Hair follicle dermal papilla cell (primary cell): ENCODE results near the gene CD274. TPM values are rescaled to one million over a fixed set of nuclear protein-coding genes. Genes with fewer than 3 reads are reported as not detected.

Experiments used
- total RNA-seq: library from RNA; depleted of rRNA; stranded (reverse); fragments of >200 nt; gene quantifications from 2 replicates; pipeline ENCODE4 v1.2.3, GENCODE V29; 2012

The CD274 gene
- total RNA-seq, result 2.9 and 4.5 TPM in 2 replicates

GRCh38 chr9:5450359-5451091, at the start of gene CD274:
TSS of gene CD274 (plus strand) at chr9:5450542. CDS start at chr9:5456114, 5,572 bp downstream.

GRCh38 chr9:5437254-5438216, 12.8 kb upstream of the CD274 start, which contains the start of gene PLGRKT:
TSS of gene PLGRKT (minus strand) at chr9:5437925. CDS start at chr9:5431977, 5,948 bp downstream.

DNA sequence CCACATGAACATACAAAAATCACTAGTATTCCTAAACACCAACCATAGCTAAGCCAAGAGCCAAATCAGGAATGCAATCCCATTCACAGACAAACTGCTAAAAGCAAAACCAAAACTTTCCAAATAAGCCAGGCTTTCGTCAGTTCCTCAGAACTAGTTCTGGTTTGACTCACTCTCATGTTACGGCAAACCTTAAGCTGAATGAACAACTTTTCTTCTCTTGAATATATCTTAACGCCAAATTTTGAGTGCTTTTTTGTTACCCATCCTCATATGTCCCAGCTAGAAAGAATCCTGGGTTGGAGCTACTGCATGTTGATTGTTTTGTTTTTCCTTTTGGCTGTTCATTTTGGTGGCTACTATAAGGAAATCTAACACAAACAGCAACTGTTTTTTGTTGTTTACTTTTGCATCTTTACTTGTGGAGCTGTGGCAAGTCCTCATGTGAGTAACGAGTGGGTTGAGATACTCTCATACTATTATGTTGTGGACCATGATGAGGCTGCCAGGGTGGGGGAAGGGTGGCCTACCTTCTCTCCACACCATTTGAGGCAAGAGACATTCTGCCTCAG, 60.1 kb downstream of the CD274 start, which contains the start of gene PDCD1LG2:
Gene PDCD1LG2, plus strand, starts transcription at position 172 of the 572 bp plus-strand sequence. CDS start 12,016 bp downstream, outside the sequence.

Other genes with a start within 250 kb of the CD274 start
- not detected in 2 replicates for gene INSL4, start 219.1 kb upstream of the CD274 start, total RNA-seq
- not detected in 2 replicates for gene RLN2, start 145.8 kb upstream of the CD274 start, total RNA-seq
- not detected in 2 replicates for gene RLN1, start 110.7 kb upstream of the CD274 start, total RNA-seq
- gene PLGRKT, start 12.6 kb upstream of the CD274 start, total RNA-seq, result 8.0 and 9.9 TPM in 2 replicates
- 20.1 and 21.5 TPM in 2 replicates for gene PDCD1LG2, start 60.0 kb downstream of the CD274 start, total RNA-seq
- gene RIC1, start 178.6 kb downstream of the CD274 start, total RNA-seq, result 54.9 and 67.5 TPM in 2 replicates